NCI-H82 treated with DMSO at 0.1 percent for 48 hours (cell line): ENCODE results near the gene CPN1.
"Not testable (repeated sequence)": the region's sequence is repeated elsewhere in the genome, so short reads cannot be mapped to it uniquely, and the experiment has no call there.

Experiments used
- DNase-seq: peaks from one replicate; lab custom pipeline; 2025; ENCODE audit not compliant: unreplicated experiment; lab: John Stamatoyannopoulos, UW

CPN1 gene

DNA sequence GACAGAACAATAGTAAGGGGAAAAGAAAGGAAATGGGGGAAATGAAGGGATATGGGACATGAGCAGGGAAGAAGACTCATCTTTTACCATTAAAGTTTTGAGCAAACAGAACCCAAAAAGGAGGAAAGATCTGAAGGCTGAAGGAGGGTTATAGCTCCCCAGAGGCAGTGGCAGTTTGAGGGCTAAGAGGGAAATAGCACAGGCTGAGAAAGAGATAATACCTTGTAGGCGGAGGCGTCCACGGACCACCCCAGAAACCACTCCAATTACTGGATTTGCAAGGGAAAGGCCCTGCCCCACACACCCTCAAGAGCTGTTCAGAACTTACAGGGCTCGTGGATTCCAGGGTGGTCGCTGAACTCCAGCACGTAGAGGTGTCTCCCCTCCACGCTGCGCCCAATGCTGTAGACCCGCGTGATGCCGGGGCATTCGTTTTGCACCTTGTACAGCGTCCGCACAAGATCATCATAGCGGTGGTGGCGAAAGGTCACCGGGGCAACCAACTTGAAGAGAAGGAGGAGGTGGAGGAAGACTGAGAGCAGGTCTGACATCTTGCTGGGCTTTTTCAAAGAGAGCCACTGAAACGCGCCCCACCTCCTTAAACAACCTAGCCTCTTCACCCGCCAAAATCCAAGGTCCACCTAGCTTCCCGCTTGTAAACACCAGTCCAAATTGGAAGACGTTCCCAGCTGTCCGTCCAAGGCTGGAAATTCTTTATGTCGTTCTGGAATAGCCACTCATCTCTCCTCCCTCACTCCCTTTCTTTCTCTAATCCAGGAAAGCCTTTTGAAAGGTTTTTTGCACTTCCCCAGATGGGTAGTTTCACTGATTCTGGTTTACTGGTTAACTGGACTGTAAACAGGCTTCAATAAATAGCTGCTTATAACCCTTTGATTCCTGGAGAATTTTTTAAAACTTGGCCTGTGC is at the start of gene CPN1:
Gene CPN1 (minus strand): TSS at position 795 of the 927 bp plus-strand sequence. CDS start 244 bp downstream, at position 551.
- DNase-seq = no peak

DNA sequence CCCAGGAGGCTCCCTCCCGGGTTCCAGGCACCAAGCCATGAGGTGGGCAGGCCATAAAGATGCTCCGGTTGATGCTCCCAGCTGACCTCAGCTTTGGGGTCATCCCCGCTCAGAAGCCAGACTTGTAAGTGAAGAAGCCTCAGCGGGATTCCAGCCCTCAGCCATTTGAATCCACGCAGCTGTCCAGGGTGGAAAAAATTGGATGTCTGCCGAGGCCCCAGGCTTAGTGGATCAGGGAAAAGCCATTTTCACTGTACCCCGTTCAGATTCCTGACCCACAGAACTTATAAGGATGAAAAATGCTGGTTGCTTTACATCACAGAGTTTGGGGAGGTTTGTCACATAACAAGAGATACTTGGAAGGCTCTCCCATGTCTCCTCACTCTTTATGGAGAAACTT is 49.2 kb upstream of the CPN1 start:
- no peak for DNase-seq

DNA sequence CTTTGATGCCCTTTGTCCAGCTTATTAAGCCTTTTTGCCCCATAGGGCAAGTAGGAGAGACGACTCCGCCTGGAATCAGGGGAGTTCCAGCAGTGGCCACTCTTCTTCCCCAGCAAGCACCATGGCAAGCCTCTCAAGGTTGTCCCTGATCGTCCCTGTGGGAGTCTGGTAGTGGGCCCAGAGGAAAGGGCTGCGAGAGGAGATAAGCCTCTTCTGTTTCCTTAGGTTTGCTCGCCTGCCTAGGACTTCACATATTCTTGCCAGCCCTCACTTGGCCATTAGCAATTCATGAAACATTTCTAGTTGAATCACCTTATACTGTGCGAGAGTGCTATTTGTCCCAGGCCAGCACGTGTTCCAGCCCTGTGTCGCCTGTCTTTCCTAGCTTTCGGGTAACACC is 47.8 kb upstream of the CPN1 start:
- no peak for DNase-seq

DNA sequence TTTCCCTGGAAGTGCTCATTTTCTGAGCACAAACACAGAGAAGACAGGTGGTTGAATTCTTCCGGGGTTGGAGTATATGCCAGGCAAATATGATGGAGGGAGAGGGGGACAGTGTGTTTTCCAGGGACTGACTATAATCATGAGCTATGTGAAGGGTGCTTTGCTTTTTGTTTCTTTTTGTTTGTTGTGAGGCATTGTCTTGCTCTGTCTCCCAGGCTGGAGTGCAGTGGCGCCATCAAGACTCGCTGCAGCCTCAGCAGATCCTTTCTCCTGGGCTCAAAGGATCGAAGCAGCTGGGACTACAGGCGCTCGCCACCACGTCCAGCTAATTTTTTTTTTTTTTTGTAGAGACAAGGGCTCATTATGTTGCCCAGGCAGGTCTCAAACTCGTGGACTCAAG is 47.3 kb upstream of the CPN1 start:
- no peak for DNase-seq

DNA sequence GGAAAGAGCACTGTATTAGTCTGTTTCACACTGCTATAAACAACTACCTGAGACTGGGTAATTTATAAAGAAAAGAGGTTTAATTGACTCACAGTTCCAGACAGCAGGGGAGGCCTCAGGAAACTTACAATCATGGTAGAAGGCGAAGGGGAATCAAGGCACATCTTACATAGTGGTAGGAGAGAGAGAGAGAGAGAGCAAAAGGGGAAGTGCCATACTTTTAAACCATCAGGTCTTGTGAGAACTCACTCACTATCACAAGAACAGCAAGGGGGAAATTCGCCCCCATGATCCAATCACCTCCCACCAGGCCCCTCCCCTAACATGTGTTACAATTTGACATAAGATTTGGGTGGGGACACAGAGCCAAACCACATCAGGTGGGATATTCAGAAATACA is 43.7 kb upstream of the CPN1 start:
- not testable (repeated sequence) for DNase-seq

DNA sequence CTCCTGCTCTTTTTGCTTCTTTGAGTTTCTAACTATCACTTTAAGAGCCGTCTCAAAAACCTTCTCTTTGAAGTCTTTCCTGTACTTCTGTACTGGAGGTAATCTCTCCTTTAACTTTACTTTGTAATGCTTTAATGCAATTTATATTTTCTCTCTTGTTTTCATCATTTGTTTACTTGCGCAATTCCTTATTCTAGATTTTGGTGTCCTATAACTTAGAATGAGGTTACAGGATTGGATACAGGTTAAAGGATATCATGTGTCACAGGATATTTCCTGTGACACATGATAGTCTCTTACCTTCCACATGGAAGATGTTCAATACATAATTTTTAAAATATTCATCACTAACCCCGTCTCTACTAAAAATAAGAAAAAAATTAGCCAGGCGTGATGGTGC is 42.4 kb upstream of the CPN1 start:
- no peak for DNase-seq

DNA sequence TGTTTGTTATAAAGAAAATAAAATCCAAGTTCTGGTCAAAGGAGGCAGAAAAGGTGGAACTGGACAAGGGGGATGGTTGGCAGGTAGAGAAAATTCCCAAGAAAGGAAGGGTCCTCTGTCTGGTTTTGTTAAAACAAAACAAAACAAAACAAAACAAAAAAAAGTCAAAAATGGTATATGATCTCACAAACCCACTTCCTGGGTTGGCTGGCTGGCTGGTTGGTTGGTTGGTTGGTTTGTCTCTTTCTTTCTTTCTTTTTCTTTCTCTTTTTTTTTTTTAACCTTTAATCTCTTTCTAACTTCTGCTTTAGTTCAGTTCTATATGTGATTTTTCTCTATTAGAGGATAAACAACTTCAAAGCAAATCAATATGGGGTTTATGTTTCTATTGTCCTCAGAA is 41.1 kb upstream of the CPN1 start:
- DNase-seq = no peak

DNA sequence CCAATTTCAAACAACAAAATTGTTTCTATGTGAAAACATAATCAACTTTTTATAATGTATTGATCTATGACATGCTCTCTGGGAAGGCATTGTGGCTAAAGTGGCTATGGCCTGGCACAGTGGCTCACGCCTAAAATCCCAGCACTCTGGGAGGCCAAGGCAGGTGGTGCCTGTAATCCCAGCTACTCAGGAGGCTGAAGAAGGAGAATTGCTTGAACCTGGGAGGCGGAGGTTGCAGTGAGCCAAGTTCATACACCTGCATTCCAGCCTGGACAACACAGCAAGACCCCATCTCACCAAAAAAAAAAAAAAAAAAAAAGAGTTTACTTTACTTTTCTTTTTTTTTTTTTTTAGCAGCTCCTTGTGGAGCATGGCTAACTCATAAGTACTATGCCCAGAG is 38.9 kb upstream of the CPN1 start:
- no peak for DNase-seq

DNA sequence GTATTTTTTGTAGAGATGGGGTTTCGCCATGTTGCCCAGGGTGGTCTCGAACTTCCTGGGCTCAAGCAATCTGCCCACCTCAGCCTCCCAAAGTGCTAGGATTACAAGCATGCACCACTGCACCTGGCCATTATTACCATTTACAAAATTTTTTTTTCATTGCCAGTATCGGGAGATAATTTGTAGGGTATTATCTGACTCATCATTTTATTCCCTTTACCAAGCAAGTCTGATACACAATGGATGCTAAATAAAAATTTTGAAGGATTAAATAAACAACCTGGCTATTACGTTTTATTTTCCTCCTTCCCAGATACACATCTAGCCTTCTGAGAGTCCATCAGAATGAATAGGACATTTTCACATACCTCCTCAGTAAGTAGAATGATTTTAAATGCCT is 38.1 kb upstream of the CPN1 start:
- no peak for DNase-seq

DNA sequence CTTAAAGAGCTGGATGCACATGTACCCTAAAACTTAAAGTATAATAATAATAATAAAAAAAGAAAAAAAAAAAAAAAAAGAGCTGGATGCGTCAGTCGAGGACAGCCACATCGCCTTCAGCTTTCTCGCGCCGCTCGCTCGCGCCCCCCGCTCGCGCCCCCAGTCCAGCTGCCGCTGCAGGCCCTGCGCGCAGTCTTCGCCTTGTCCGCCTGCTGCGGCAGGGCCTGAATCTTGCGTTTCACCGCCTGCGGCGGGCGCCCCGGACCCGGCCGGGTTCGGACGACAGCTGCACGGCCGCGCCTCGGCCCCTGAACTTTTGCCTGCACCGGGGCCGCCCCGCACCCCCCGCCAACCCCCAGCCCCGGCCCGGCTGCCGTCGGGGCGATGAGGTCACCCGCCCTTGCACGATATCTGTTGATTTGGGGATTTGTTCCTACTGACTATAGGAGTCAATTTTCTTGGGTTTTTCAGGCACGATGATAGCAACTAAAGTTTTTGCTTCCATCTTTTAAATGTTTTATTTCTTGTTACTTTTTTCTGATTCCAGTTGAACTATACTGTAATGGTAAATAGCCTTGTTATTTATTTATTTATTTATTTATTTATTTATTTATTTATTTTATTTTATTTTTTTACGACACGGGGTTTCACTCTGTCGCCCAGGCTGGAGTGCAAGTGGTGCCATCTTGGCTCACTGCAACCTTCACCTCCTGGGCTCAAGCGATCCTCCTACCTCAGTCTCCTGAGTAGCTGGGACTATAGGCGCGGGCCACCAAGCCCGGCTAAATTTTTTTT is 33.5 kb upstream of the CPN1 start:
- no peak for DNase-seq

DNA sequence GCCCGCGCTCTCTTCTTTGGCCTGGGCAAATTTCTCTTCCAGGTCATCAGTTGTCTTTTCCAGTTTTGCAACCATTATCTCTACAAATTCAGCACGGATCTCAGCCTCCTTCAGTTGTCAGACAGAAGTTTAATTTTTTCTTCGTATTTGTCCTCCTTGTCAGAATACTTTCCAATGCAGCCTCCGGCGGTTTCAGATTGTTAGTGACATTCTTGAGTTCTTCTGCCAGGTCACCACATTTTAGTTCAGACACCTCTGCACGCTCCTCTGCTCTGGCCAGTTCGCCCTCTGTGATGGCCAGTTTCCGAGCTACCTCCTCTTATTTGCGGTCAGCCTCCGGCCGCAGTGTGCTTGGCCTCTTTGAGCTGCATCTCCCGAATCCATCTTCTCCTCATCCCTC is 32.8 kb upstream of the CPN1 start:
- no peak for DNase-seq

DNA sequence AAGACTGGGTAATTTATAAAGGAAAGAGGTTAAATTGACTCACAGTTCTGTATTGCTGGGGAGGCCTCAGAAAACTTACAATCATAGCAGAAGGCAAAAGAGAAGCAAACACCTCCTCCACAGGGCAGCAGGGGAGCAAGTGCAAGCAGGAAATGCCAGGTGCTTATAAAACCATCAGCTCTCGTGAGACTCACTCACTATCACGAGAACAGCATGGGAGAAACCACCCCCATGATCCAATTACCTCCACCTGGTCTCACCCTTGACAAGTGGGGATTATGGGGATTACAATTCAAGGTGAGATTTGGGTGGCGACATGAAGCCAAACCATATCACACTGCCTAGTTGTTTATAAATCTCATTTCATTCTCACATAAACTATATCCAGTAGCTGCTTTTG is 28.0 kb upstream of the CPN1 start:
- DNase-seq = no peak

DNA sequence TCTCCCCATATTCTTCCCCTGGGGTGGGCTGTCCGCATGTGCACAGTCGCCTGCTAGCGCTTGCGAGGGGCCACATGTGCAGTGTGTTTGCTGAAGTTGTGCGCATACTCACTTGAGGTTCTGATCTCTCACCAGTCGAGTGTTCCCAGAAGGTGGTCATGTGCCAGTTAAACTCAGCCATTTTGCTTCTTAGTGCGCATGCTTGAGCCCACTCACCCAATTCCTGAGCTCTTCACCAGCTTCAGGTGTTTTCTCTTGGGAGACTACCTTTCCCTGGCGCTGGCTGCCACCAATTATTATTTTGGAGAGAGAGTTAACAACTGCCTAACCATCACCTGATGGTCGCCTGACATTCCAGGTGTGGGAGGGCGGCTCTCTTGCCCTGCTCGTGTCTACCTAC is 25.2 kb upstream of the CPN1 start:
- no peak for DNase-seq

DNA sequence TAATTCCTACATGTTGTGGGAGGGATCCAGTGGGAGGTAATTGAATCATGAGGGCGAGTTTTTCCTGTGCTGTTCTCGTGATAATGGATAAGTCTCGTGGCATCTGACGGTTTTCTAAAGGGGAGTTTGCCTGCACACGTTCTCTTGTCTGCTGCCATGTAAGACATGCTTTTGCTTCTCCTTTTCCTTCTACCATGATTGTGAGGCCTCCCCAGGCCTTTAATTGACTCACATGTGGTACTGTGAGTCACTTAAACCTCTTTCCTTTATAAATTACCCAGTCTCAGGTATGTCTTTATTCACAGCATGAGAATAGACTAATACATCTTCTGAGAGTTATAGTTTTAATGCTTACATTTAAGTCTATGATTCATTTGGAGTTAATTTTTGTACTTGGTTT is 22.6 kb upstream of the CPN1 start:
- no peak for DNase-seq

DNA sequence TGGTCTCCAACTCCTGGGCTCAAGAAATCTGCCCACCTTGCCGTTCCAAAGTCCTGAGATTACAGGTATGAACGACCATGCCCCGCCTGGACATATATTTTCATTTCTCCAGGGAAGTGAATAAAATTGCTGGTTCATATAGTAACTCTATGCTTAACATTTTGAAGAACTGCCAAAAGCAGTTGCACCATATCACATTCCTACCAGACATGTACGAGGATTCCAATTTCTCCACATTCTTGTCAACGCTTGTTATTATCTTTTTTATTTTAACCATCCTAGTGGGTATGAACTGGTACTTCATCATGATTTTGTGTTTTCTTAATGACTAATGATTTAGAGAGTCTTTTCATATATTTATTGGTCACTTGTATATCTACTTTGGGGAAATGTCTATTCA is 21.9 kb upstream of the CPN1 start:
- DNase-seq = no peak

DNA sequence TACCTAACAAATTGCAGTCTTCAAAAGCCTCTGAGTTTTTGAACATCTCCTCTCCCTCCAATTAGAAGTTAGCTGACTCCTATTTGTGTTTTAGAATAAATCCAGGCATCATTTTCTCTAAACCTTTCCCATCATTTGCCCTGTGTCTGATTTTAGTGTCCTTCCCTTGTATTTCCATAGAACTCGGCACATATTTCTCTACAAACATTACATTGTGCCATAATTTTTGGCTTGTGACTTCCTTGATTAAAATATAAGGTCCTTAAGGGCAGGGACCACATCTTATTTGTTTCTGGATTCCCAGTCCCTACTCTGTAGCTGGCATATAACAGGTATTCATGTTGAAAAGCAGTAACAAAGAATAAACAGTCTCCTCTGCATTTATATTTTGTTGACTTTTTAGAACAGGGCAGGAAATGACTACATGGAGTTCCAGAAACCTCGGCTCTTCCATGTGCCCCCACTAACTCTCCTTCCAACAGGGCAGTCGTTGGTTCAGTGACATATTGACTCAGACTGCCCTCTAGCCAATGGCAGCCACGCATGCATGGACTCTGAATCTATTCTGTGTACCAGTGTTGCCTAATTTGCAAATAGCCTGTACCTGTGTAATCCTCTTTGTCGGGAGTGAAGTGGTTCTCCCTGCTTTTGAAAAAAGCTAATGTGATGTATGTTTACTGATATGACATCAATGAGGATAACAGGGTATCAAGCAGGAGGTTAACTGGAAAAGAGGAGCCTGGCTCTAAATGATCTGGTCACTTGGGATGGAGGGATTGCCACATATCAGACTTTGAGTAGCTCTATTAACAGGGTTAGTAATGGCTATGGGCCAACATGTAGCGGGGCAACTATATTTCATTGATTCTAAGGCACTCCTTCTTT is 19.8 kb upstream of the CPN1 start:
- DNase-seq = peak; percentile 3

DNA sequence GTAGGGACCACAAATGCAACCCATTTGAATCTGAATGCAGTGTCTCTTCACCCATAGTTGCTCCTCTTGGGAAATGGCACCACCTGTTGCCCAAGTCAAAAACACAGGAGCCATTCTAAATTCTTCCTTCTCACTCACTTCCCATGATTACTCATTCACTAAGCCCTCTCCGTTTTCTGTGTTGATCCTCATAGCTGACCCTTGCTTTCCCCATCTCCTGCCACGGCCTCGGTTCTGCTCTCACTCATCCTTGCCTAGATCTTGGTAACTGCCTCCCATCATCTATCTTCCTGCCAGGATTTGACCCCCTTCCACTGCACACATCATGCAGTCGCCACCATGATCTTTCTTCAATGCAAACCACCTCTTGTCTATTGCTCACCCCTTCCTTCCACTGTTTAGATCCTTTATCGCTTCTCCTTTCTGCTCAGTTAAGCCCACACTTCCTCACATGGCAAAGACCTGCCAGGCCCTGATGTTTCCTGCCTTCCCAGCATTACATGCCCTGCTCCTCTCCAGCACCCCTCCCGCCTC is 19.0 kb upstream of the CPN1 start:
- DNase-seq = peak; percentile 4

DNA sequence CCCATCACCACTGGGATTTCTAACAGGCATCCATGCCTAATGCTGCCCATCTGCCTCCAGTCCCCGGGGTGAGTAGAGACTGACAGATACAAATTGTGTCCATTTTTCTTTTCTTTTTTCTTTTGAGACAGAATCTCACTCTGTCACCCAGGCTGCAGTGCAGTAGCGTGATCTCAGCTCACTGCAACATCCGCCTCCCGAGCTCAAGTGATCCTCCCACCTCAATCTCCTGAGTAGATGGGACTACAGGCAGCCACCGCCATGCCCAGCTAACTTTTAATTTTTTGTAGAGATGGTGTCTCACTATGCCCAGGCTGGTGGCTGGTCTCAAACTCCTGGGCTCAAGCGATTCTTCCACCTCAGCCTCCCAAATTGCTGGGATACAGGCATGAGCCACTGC is 7.6 kb upstream of the CPN1 start:
- no peak for DNase-seq

DNA sequence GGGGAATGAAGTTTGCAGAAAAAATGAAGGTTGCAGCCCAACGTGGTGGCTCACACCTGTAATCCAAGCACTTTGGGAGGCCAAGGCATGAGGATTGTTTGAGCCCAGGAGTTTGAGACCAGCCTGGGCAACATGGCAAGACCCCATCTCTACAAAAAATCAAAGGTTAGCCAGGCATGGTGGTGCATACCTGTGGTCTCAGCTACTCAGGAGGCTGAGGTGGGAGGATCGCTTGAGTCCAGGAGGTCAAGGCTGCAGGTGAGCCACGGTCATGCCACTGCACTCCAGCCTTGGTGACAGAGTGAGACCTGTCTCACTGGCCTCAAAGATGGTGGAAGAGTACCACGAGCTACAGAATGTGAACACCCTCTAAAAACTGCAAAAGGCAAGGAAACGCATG is 5.0 kb upstream of the CPN1 start:
- DNase-seq = not testable (repeated sequence)

DNA sequence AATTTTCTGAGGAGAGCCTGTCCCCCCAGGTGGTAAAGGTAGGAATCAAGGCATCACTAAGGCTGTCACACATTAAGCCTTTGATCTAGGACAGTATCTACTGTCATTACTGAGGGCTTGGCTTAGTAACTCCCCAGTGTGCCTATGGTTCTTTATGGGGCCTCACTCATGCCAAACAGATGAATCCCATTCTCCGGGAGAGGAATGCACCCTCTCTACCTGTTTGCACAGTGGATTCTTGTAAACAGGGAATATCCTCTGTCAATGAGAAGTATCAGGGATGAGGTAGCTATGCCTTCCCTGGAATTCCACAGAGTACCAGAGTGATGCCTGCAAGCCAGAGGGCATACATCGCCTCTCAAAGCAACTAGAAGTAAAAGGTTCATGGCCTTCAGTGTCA is 3.9 kb upstream of the CPN1 start:
- DNase-seq = no peak

DNA sequence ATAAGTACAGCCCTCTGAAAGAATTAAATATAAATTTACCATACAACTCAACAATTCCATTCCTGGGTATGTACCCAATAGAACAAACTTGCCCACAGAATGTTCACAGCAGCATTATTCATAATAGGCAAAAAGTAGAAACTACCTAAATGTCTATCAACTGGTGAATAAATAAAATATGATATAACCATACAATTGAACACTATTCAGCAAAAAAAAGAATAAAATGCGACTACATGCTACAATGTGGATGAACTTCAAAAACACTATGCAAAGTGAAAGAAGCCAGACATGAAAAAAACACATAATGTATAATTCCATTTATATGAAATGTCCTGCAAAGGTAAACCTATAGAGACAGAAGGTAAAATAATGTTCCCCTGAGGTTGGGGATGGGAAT is 2.0 kb upstream of the CPN1 start:
- no peak for DNase-seq
